NCI-H446 (cell line): ENCODE results near the gene ST6GALNAC4.

Experiments used
- DNase-seq, 2 experiments: peaks; one replicate each; lab custom pipeline; 2025; lab: John Stamatoyannopoulos, UW

Gene ST6GALNAC4

GRCh38 chr9:127929625-127929979 is 12.8 kb upstream of the ST6GALNAC4 start:
- DNase-seq: no peak

- no peak for DNase-seq
Observed at GRCh38 chr9:127928676-127929624, 12.1 kb upstream of the ST6GALNAC4 start.

- no peak for DNase-seq
Observed at GRCh38 chr9:127927988-127928675, 11.3 kb upstream of the ST6GALNAC4 start.

- DNase-seq: no peak
Observed at GRCh38 chr9:127927201-127927987, 10.6 kb upstream of the ST6GALNAC4 start.

- DNase-seq: no peak
Observed at GRCh38 chr9:127926906-127927200, 10.0 kb upstream of the ST6GALNAC4 start.

- DNase-seq: no peak
Observed at GRCh38 chr9:127925959-127926905, 9.4 kb upstream of the ST6GALNAC4 start.

GRCh38 chr9:127924736-127925444 is 8.0 kb upstream of the ST6GALNAC4 start:
- no peak for DNase-seq

GRCh38 chr9:127923771-127924170 is 6.9 kb upstream of the ST6GALNAC4 start:
- no peak for DNase-seq

- DNase-seq: no peak
Observed at GRCh38 chr9:127923046-127923445, 6.2 kb upstream of the ST6GALNAC4 start.

- peak in 1 of 2 experiments; percentile 45 for DNase-seq
Observed at GRCh38 chr9:127921557-127922120, 4.8 kb upstream of the ST6GALNAC4 start.

- no peak for DNase-seq
Observed at GRCh38 chr9:127920794-127921193, 4.0 kb upstream of the ST6GALNAC4 start.

GRCh38 chr9:127919253-127919815 is 2.5 kb upstream of the ST6GALNAC4 start:
- peak in 1 of 2 experiments; percentile 25 for DNase-seq

GRCh38 chr9:127918183-127919107 is 1.6 kb upstream of the ST6GALNAC4 start:
- DNase-seq: peak in 1 of 2 experiments; percentile 44

- DNase-seq: no peak
Observed at GRCh38 chr9:127917603-127918002, 762 bp upstream of the ST6GALNAC4 start.

GRCh38 chr9:127915801-127916719 is 781 bp downstream of the ST6GALNAC4 start:
- no peak for DNase-seq

GRCh38 chr9:127915325-127915752 is 1.5 kb downstream of the ST6GALNAC4 start:
- no peak for DNase-seq

GRCh38 chr9:127913682-127914081 is 3.2 kb downstream of the ST6GALNAC4 start:
- DNase-seq: no peak

GRCh38 chr9:127912882-127913281 is 4.0 kb downstream of the ST6GALNAC4 start:
- DNase-seq: no peak
